HG02610 (cell line): ENCODE results near the gene GNRH2.
"Not testable (repeated sequence)": the region's sequence is repeated elsewhere in the genome, so short reads cannot be mapped to it uniquely, and the experiment has no call there.

Experiments used
- ATAC-seq: cut with Tn5 transposase; IDR thresholded peaks from one replicate; pipeline ENCODE4 v1.9.1; 2021; ENCODE audit warnings: mild to moderate bottlenecking, moderate library complexity; ENCODE audit not compliant: unreplicated experiment

The GNRH2 gene, protein sequence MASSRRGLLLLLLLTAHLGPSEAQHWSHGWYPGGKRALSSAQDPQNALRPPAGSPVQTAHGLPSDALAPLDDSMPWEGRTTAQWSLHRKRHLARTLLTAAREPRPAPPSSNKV

GRCh38 chr20:3043322-3043721 lies at the start of gene GNRH2:
Gene GNRH2 (plus strand): TSS chr20:3043622. CDS start chr20:3044415, 793 bp downstream.
- no peak for ATAC-seq

GRCh38 chr20:2995796-2996195 lies 47.6 kb upstream of the GNRH2 start:
- ATAC-seq: no peak

DNA sequence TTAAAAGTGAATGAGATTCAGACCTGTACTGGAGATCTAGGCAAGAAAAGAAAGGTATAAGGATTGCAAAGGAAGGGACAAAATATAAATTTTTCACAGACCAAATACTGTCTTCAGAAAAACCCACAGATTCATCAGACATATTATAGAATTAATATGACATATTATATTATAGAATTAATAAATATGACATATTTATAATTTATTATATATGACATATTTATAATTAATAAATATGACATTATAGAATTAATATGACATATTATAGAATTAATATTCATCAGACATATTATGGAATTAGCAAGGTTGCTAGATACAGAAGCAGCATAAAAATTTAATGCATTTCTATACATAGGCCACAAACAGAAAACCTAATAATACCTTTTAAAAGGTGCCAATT lies 44.7 kb upstream of the GNRH2 start:
- ATAC-seq: no peak

DNA sequence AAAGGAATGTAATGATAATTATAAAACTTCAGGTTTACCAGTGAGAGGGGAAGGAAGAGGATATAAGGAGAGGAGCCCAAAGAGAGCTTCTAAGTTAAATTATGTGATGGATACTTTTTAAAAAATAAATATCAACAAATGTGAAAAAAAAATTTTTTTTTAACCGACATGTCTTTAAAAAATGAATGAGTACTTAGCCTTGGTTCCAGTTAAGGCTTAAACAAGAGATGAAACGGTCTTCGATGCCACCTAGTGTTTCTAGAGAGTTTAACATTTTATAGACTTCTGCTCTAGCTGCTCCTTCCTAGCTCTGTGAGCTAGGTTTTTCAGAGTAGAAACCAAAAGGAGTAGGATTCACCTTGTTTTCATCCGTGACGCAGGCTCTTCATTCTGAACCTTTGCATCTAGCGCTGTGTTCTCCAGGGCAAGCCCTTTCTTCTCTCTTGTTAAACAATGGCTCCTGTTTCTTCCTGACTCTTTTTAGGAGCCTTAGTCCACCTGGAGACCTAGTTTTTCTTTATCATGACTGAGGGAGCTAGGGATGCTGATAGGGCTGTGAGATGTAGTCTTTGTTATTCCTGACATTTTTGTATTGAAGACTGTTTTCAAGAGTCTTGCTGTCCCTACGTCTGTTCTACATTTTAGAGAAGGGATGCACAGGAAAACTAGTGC lies 42.4 kb upstream of the GNRH2 start:
- ATAC-seq: no peak

- no peak for ATAC-seq
Observed at GRCh38 chr20:3003416-3003815, 40.0 kb upstream of the GNRH2 start.

DNA sequence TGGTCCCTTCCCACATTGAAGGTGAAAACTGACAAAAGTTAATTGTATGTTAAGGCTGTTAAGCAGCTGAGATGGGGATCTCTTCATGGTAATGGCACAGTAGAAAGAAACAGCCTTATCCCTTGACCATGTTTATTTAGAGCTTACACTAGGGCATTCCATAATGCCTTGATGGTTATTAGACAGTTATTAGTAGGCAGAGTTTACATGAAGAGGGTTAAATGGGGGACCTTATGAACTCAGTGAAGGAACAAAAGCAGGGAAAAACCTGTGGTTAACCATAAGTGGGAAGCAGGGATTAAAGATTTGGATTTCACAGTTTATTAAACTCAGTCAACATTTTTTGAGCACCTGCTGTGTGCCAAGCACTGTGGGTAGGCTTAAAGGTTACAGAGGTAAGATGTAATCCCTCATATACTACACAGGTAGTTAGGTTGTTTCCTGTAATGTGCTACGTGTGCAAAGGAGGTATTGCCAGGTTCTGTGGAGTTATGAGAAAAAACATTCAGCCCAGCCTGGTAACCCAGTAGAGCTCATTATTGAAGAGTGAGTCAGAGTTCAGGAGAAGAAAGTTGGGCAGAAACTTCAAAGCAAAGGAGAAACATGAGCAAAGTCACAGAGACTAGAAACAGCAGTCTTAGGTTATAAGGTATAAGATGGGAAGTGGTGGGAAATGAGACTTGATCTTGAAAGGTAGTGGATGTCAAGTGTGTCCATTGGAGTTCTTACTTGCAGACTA lies 32.3 kb upstream of the GNRH2 start:
- no peak for ATAC-seq

- ATAC-seq: no peak
Observed at GRCh38 chr20:3011752-3012151, 31.7 kb upstream of the GNRH2 start.

- no peak for ATAC-seq
Observed at GRCh38 chr20:3013771-3014170, 29.7 kb upstream of the GNRH2 start.

DNA sequence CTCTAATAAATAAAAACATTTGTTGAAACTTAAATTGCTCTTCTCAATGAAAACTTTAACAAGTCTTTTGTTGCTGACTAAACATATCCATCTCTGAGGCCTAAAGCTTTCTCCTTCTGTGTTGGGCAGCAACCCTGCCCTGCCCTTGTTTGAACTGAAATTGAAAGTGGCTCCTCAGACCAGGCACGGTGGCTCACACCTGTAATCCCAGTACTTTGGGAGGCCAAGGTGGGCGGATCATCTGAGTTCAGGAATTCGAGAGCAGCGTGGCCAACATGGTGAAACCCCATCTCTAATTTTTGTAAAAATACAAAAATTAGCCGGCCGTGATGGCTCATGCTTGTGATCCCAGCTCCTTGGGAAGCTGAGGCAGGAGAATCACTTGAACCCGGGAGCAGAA lies 29.2 kb upstream of the GNRH2 start:
- no peak for ATAC-seq

- ATAC-seq: no peak
Observed at GRCh38 chr20:3014662-3015061, 28.8 kb upstream of the GNRH2 start.

DNA sequence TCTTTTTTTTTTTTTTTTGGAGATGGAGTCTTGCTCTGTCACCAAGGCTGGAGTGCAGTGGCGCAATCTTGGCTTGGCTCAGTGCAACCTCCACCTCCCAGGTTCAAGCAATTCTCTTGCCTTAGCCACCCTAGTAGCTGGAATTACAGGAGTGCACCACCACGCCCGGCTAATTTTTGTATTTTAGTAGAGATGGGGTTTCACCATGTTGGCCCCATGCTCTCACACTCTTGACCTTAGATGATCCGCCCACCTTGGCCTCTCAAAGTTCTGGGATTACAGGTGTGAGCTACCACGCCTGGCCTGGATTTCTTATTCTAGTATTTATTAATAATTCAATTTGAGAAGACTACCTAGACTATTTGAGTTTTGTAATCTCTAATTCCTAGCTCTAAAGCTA lies 28.1 kb upstream of the GNRH2 start:
- not testable (repeated sequence) for ATAC-seq

DNA sequence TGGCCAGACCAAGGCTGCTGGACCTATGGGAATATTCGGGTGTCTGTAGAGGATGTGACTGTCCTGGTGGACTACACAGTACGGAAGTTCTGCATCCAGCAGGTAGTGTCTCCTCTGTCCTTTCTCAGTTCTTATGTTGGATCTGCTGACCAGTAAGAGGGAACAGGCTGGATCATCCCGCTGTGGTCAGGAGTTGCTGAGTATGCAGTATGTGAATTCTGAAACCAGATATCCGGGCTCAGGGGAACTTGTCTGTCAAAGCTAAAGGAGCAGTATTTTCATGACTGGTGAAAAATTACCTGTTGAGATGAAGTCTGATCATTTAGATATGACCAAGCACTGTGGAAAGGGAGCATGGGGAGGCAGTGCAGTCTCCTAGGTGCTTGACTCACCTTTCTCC lies 22.1 kb upstream of the GNRH2 start:
- ATAC-seq: no peak

DNA sequence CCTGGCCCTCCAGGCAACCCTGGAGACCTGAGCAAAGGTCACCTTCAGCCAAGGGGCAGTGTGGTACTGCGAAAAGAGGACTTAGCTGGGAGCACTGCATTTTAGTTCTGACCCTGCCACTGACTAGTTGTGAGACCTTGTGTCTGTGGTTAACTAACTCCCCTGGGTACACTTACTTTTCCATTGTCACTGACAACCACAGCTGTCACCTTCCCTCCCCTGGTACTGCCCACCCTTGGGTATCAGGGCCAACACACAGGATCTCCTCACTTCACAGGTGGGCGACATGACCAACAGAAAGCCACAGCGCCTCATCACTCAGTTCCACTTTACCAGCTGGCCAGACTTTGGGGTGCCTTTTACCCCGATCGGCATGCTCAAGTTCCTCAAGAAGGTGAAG lies 21.6 kb upstream of the GNRH2 start:
- ATAC-seq: no peak

DNA sequence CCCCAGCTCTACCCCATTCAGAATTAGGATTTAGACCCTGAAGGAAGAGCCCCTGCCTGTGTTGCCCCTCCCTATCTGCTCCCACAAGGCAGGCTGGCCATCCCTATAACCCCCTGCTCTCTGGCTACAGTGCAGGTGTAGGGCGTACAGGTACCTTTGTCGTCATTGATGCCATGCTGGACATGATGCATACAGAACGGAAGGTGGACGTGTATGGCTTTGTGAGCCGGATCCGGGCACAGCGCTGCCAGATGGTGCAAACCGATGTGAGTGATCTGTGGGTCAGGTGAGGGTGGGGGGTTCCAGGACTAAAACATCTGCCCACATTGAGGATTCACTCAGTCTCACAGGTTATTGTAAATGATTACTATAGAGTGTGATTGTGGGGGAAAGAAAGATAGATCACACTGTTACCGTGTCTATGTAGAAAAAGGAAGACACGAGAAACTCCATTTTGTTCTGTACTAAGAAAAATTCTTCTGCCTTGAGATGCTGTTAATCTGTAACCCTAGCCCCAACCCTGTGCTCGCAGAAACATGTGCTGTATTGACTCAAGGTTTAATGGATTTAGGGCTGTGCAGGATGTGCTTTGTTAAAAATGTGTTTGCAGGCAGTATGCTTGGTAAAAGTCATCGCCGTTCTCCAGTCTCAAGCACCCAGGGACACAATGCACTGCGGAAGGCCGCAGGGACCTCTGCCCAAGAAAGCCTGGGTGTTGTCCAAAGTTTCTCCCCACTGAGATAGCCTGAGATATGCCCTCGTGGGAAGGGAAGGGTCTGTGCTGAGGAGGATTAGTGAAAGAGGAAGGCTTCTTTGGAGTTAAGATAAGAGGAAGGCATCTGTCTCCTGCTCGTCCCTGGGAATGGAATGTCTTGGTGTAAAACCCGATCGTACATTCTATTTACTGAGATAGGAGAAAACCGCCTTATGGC lies 20.6 kb upstream of the GNRH2 start:
- not testable (repeated sequence) for ATAC-seq

- ATAC-seq: no peak
Observed at GRCh38 chr20:3027987-3028386, 15.4 kb upstream of the GNRH2 start.

DNA sequence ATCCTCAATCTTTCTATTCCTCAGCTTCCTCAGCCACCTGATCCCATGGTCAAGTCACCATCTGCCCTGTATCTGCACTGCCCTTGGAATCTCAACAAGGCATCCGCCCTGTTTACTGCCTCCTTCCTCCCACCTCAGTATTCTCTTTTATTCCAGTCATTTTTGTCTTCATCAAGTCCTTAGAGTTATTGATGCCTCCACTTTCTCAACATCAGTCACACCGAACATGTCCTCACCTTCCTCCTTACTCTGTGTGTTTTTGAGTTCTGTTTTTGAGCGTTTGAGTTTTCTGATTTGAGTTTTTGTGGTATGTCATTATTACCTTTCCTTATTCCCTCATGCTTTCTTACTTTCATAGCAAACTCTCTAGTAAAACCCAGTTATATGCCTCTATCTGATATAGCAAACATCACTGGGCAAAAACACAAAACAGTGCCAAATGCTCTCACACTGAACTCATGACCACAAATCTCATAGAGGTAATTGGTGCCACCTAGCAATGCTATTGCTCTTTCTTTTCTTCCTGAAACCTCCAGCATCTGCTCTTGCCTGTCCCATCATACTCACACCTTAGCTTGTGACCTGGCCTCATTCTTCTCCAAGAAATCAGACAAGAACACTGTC lies 11.8 kb upstream of the GNRH2 start:
- no peak for ATAC-seq

GRCh38 chr20:3032624-3033023 lies 10.8 kb upstream of the GNRH2 start:
- ATAC-seq: no peak

DNA sequence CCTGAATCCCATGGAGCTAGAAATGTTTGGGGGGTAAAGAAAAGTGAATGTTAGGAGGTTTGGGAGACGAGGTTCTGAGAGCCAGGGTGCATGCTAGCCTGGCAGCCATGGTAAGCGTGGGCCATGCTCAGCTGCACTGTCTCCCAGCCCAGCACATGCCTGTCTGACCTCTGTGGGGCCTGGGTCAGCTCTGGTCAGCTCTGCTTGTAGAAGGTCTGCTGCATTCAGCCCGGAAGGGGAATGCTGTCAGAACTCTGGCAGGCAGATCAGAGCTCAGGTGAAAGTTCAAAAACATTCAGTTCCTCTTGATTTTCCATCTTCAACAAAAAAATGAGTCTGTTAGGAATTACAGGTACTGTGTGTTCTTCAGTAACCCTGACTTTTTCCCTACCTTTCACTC lies 5.8 kb upstream of the GNRH2 start:
- ATAC-seq: no peak

- no peak for ATAC-seq
Observed at GRCh38 chr20:3038454-3038853, 5.0 kb upstream of the GNRH2 start.

- no peak for ATAC-seq
Observed at GRCh38 chr20:3039426-3039825, 4.0 kb upstream of the GNRH2 start.

DNA sequence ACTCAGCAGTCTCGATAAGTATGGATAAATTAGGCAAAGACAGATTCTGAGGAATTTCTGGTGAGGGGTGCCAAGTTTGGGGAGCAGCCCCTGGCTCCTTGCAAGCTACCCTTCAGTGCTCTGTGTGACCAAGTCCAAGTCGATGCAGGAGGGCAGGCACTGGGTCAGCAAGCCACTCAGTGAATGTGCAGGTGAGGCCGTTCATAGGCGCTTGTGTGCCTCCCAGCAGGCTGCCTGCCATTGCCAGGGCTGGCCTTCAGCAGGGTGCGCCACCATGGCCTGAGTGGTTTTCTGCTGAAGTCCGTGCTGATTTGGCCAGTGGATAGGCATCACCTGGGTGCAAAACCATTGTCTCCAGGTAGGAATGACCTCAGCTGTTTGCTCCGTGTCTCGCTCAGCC lies 3.3 kb upstream of the GNRH2 start:
- no peak for ATAC-seq
